ENCODE measurements around the gene TNFRSF25.
"Not testable (repeated sequence)": the region's sequence is repeated elsewhere in the genome, so short reads cannot be mapped to it uniquely, and the experiment has no call there.

The TNFRSF25 gene

DNA sequence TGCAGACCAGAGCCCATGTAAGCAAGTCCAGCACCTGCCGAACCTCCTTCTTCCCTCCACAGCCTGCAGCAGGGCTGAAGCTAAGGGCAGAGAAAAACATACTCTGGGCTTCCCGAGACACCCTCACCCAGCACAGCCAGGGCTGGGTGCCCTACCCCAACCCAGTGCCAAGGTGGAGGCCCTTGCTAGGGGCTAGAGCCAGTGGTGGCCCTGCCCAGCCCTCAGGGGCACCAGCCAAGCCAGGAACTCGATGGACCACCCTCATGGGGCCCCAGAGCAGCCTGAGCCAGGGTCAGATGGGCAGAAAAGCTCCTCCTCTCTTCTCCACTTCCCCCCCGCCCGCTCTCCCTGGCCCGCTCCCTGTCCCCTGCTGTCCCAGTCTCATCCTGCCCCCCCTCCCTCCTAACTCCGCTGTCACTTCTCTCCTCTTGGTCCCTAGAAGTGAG, 15.9 kb downstream of the TNFRSF25 start:
- no peak for DNase-seq

DNA sequence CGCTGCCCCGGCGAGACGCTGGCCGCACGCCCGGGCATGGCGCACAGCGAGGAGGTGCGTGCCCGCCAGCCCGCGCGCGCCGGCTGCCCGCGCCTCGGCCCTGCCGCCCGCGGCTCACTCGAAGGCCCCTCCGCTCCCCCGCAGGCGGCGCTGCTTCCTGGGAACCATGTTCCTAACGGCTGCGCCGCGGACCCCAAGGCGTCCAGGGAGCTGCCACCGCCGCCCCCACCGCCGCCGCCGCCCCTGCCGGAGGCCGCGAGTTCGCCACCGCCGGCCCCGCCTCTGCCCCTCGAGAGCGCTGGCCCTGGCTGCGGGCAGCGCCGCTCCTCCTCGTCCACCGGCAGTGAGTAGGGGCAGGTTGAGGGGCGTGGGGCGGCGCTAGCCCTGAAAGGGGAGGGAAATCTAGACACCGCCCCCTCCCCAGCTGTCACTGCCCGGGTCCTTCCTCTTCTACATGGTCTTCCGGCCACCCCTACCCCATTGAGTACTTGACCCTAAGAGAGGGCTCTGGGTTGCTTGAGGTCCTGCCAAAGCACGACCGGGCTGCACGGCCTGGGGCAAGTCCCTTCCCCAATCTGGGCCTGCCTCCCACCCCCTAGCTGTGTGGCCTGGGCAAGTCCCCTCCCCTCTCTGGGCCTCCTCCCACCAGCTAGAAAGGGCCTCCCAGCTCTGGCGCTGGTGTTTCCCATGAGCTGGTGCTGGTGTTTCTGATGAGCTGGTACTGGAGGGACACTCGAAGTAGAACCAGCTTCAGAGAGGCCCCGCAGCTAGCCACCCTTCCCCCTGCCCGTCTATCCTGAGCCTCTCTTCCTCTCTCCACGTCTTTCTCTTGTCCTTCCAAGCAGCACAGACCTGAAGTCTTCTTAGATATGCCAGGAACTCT, 17.0 kb downstream of the TNFRSF25 start:
- DNase-seq = peak; percentile 58

DNA sequence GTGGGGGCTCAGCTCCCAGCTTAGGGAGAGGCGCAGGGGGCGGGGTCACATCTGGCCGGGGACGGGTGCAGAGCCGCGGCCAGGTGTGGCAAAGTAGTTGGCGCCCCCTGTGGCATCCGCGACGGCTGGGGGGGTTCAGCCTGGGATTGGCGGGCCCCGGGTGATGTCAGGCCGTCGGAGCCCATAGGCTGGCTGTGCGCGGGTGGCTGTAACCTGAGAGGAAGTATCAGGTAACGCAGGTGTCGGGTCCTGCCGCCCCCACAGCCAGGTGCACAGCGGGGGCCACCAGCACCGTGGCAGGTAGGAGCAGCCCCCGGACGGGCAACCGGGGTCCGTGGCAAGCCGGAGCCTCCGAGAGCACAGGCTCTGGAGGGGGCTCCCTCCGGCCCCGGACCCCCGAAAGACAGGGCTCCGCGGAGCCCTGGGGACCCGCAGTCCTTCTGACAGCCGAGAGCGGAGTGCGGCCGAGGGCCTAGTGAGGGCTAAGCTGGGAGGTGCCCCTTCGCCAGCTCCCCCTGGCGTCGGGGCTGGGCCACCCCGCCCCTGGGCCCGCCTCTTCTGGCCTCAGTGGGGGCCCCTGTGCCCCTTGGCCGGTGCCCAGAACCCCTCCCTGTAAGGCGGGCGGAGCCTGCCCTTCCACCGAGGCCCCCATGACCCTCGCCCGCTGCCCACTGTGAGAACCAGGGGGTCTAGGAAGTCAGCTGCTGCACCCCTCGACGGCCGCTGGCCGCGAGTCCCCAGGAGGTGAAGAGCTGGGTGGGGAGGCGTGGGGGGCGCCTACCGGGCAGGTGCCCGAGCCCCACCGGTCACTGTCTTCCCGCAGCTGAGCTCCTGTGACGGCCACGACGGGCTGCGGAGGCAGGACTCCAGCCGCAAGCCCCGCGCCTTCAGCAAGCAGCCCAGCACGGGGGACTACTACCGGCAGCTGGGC, 17.9 kb downstream of the TNFRSF25 start:
- peak; percentile 34 for DNase-seq

GRCh38 chr1:6447016-6447817, 18.8 kb downstream of the TNFRSF25 start:
- no peak for DNase-seq

DNA sequence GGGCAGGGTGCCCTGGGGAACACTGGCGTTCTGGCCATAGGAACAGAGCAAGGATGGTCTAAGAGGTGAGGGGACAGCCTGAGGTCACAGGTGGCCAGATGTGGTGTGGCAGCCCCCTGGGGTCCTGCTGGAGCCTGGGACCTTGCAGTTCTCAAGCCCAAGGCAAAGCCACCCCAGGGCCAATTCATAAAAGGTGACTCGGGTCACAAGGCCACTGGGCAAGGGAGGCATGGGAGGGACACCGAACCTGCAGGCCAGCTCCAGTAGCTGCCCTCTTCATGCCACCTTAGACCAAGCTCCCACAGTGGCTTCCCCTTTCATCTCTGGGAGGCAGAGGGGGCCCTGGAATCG, 19.3 kb downstream of the TNFRSF25 start:
- no peak for DNase-seq

DNA sequence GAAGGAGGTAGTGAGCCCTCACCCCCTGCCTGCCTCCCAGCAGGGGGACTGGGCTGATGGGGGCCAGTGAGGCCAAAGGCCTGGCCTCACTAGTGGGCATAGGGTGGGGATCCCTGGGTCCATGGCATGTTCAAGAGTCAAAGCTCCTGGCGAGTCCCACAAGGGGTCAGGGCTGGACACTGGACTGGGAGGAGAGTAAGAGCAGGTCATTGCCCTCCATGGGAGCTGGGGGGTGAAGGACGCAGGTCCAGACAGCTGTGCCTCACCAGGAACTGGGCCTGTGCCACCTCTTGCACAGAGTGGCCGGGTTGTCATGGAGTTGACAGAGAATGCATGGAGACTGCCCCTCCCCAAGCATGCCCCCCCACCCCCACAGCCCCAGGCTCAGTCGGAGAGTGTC, 20.0 kb downstream of the TNFRSF25 start:
- not testable (repeated sequence) for DNase-seq

- peak; percentile 69 for DNase-seq
Measured at GRCh38 chr1:6445062-6445763, 20.8 kb downstream of the TNFRSF25 start.

GRCh38 chr1:6444377-6444776, 21.6 kb downstream of the TNFRSF25 start:
- DNase-seq = no peak

DNA sequence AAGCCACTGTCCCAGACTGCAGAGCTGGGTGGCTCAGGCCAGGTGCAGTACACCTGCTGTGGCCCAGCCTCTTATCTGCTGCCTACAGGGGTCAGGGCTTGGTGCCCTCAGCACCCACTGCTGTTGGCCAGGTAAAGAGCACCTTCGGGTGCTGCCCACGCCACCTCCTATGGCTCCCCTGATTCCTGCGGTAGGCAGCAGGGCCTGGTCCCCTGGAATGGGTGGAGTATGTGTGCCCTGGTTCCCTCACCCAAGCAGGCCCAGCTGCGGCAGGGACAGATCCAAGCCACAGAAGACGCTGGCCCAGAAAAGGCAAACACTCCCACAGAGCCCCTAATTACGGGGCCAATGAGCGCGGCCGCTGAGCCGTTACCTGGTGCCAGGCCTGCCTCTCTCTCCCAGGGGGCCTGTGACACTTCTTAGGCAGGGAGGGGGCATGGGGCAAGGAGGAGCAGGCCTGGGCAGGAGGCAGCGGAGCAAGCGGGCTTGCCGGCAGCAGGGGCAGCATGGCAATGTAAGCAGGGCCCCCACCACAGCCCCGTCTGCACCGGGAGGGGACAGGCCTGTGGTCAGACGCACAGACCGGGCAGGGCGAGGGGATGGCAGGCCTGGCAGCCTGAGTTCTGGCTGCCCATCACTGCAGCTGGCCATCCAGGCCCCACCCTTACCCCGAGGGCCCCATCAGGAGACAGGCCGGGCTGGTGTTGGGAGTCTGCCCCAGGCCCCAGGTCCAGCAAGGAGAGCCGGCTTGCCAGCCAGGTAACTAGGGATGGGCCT, 22.4 kb downstream of the TNFRSF25 start:
- DNase-seq = no peak

DNA sequence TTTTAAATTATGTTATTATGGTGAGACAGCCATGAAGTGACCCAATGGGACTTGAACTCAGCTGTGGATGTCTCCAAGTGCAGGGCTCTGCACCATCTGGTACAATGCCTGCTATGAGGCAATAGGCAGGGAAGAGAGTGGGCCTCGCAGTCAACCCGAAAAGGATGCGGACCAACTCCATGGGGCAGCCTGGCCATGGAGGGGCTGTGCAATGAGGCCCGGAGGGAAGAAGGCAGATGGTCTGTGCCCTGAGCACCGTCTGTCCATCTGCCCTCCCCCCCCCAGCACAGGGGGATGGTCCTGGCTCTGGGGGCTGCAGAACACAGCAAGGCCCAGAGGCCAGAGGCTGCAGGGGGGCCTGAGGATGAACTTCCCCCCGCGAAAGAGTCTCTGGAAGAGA, 24.4 kb downstream of the TNFRSF25 start:
- DNase-seq = no peak

DNA sequence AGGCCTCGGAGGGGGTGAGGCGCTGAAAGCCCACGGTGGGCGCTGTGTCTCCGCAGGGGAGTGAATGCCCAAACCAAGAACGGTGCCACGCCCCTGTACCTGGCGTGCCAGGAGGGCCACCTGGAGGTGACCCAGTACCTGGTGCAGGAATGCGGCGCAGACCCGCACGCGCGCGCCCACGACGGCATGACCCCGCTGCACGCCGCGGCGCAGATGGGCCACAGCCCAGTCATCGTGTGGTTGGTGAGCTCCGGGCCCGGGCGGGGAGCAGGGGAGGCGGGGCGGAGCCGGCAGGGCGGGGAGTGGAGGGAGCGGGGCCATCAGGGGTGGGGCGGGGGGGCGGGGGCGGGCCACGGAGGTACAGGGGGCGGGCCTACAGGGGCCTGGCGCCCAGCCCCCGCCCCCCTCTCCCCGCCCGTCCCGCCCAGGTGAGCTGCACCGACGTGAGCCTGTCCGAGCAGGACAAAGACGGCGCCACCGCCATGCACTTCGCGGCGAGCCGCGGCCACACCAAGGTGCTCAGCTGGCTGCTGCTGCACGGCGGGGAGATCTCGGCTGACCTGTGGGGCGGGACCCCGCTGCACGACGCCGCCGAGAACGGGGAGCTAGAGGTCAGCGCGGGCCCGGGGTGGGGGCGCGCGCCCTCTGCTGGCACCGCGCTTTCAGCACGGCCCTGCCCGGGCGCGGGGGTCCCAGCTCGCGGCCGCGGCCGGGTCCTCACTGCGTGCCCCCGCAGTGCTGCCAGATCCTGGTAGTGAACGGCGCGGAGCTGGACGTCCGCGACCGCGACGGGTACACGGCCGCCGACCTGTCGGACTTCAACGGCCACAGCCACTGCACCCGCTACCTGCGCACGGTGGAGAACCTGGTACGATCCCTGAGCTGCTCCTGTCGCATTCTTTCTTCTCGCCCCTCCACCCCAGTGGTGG, 25.5 kb downstream of the TNFRSF25 start:
- peak; percentile 88 for DNase-seq

DNA sequence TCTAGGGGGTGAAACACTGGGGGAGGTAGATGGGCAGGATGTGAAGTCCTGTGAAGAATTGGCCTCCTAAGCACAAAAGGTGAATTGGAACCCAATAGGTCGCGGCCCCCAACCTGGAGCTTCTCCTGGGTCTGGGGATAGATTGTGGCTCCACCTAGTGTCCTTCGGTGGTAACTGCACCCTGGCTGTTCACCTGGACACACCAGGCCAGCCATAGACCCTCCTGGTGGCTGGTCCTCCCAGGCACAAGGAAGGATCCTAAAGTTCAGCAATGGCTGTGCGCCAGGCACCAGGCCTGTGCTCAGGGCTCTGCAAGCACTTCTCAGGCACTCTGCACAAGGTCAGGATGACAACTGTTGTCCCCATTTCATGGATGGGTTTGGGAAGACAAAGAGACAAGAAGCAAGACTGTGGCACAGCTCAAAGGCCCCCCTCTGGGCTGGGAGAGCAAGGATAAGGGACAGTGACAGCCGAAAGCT, 27.9 kb downstream of the TNFRSF25 start:
- DNase-seq = peak; percentile 87

DNA sequence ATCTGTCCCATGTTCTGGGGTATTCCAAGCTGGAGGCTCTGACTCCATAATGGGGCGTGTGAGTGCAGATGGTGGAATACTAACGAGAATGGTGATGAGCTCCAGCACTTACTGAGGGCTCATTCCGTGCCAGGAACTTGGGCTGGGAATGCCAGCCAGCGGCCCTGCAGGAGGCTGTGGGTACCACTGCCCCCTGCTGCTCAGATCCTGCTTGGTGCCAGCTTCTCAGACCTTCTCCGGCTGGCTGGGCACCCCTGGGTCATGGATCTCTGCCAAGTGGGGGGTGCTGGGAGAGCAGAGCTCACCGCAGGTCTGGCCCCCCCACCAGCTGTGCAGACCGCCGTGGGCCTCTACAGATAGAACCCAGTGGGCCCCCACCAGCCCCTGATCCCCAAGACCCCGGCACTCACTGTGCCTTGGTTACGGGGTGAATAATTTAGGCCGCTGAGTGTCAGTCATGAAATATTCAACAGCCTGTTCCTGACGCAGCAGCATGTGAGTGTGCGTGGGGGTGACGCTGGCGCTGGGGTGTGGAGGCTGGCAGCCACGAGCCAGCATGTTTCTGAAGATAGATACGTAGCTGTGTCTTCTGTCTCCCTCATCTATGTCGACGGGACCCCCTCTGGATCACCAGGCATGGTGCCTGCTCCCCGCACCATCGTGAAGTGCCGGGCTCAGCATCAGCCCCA, 28.8 kb downstream of the TNFRSF25 start:
- DNase-seq = peak; percentile 28

- not testable (repeated sequence) for DNase-seq
Measured at GRCh38 chr1:6436277-6436676, 29.7 kb downstream of the TNFRSF25 start.

DNA sequence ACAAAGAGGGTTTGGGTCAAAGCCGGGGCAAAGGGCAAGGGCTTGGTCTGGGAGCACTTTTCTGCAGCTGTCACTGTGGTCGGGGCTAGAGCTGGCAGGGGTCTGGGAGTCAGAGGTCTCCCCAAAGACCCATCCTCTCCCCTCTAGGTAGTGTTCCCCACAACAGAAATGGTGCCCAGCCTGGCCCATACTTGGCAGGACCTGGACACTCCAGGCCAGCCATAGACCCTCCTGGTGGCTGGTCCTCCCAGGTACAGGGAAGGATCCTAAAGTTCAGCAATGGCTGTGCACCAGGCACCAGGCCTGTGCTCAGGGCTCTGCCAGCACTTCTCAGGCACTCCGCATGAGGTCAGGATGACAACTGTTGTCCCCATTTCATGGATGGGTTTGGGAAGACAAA, 30.4 kb downstream of the TNFRSF25 start:
- no peak for DNase-seq

GRCh38 chr1:6435129-6435528, 30.8 kb downstream of the TNFRSF25 start:
- DNase-seq = no peak

GRCh38 chr1:6434186-6434585, 31.8 kb downstream of the TNFRSF25 start:
- DNase-seq = peak; percentile 46

DNA sequence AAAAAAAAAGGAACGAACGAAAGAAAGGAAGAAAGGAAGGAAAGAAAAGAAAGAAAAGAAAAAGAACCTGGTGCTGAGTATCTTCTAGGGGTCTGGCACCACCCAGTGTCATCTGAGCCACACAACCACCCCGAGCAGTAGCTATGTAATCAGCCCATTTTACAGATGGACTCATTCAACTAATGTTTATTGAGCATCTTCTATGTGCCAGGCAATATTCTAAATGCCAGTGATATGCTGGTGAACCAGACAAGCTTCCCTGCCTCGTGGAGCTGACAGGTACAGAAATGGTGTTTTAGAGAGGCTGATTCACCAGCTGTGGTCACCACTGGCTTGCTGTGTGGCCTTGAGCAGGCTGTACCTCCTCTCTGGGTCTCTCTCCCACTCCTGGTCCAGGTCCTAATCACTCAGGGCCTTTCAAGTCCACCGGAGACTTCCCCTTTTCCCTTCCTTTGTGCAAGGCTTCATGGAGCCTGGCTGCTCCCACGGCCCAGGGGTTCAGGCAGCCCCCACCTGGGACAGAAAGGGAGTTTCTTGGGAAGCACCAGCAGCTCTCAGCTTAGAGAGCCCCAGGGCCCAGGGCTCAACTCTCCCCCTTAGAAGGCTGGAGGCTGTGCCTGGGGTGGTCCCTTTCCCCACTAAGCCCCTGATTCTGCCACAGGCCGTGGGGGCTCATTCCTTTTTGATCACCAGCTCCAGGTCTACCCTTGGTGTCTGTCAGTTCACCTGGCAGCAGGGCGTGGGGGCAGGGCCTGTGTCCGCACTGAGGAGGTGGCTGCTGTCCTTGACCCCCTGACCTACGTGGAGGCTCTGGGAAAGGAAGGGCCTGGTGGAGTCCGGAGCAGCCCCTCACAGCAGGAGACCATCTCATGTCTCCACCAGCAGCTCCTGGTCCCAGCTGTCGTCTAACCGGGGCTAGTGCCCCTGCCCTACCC, 34.1 kb downstream of the TNFRSF25 start:
- DNase-seq = not testable (repeated sequence)
